ENCODE results near the gene CRYBB2.
"Not testable (repeated sequence)": the region's sequence is repeated elsewhere in the genome, so short reads cannot be mapped to it uniquely, and the experiment has no call there.

GRCh38 chr22:25273928-25274327, 54.5 kb downstream of the CRYBB2 start:
- not testable (repeated sequence) for TF ChIP-seq POLR2A (IDR thresholded peaks at IDR 0.05; ENCODE audit: low read length); GATA1 (IDR thresholded peaks at IDR 0.05; ENCODE audit: low read depth, low read length)
